DND-41 (cell line): ENCODE data around the gene ZSWIM5.
"Not testable (repeated sequence)": the region's sequence is repeated elsewhere in the genome, so short reads cannot be mapped to it uniquely, and the experiment has no call there.

Source experiments
- EZH2 ChIP-seq: IDR thresholded peaks from 3 replicates; pipeline ENCODE4 v1.6.1; 2012; ENCODE audit warnings: borderline replicate concordance, low read depth, mild to moderate bottlenecking, moderate library complexity, low read length, inconsistent platforms; ENCODE audit not compliant: severe bottlenecking
- TF ChIP-seq, protein P1 (sequence below): IDR thresholded peaks from 2 replicates; pipeline ENCODE4 v1.5.1; 2012; ENCODE audit warnings: borderline replicate concordance, low read length, moderate library complexity, mild to moderate bottlenecking; ENCODE audit not compliant: poor library complexity, severe bottlenecking; ENCODE audit errors: extremely low read depth

DNA sequence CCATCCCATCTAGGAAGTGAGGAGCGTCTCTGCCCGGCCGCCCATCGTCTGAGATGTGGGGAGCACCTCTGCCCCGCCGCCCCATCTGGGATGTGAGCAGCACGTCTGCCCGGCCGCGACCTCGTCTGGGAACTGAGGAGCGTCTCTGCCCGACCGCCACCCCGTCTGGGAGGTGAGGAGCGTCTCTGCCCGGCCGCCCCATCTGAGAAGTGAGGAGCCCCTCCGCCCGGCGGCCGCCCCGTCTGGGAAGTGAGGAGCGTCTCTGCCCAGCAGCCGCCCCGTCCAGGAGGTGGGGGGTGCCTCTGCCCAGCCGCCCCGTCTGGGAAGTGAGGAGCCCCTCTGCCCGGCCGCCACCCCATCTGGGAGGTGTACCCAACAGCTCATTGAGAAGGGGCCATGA lies 41.6 kb upstream of the ZSWIM5 start:
- TF ChIP-seq, protein P1, sequence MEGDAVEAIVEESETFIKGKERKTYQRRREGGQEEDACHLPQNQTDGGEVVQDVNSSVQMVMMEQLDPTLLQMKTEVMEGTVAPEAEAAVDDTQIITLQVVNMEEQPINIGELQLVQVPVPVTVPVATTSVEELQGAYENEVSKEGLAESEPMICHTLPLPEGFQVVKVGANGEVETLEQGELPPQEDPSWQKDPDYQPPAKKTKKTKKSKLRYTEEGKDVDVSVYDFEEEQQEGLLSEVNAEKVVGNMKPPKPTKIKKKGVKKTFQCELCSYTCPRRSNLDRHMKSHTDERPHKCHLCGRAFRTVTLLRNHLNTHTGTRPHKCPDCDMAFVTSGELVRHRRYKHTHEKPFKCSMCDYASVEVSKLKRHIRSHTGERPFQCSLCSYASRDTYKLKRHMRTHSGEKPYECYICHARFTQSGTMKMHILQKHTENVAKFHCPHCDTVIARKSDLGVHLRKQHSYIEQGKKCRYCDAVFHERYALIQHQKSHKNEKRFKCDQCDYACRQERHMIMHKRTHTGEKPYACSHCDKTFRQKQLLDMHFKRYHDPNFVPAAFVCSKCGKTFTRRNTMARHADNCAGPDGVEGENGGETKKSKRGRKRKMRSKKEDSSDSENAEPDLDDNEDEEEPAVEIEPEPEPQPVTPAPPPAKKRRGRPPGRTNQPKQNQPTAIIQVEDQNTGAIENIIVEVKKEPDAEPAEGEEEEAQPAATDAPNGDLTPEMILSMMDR: not testable (repeated sequence)
- TF ChIP-seq EZH2: not testable (repeated sequence)
